RKO (cell line): ENCODE data around the gene SEC11A.
"Not testable (repeated sequence)": the region's sequence is repeated elsewhere in the genome, so short reads cannot be mapped to it uniquely, and the experiment has no call there.

ENCODE experiments used
- DNase-seq: peaks from one replicate; pipeline ENCODE4 v3.0.0-alpha.2; 2016; ENCODE audit warnings: low spot score

The SEC11A gene

DNA sequence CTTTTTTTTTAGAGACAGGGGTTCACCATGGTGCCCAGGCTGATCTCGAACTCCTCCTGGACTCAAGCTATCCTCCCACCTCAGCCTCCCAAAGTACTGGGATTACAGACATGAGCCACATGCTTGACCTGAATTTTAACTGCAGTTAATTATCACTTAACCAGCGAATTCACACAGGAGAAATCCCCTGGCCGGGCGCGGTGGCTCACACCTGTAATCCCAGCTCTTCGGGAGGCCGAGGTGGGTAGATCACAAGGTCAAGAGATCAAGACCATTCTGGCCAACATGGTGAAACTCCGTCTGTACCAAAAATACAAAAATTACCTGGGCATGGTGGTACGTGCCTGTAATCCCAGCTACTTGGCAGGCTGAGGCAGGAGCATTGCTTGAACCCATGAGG lies 74.1 kb downstream of the SEC11A start:
- DNase-seq = not testable (repeated sequence)

DNA sequence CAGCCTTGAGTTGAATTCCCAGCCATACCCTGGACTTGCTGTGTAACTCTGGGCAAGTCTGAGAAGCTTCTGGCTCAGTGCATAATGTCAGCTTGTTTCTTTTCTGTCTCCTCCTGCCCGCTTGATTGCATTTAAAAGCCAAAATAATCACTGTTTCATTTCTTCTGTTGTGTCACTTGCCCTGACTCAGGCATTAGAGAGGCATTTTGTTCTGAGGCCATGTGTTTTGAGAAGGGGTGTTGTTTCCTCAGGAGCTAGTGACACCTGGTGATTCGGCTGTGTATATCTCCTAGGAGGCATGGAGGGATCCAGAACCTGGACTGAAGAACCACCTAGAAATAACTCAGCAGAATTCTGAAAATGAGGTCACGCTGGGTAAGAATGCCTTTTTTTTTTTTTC lies 77.8 kb downstream of the SEC11A start:
- DNase-seq = peak; percentile 74

DNA sequence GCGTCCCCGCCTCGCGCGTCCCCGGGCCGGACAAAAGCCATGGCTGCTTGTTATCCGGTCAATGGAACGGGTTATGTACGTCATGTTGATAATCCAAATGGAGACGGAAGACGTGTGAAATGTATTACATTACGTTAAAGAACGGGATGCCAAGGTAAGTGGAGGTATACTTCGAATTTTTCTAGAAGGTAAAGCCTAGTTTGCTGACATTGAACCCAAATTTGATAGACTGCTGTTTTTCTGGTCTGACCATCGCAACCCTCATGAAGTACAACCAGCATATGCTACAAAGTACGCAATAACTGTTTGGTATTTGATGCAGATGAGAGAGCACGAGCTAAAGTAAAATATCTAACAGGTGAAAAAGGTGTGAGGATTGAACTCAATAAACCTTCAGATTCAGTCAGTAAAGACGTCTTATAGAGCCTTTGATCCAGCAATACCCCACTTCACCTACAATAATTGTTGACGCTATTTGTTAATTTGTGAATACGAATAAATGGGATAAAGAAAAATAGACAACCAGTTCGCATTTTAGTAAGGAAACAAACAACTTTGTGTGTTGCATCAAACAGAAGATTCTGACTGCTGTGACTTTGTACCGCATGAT lies 81.6 kb downstream of the SEC11A start:
- peak; percentile 36 for DNase-seq

DNA sequence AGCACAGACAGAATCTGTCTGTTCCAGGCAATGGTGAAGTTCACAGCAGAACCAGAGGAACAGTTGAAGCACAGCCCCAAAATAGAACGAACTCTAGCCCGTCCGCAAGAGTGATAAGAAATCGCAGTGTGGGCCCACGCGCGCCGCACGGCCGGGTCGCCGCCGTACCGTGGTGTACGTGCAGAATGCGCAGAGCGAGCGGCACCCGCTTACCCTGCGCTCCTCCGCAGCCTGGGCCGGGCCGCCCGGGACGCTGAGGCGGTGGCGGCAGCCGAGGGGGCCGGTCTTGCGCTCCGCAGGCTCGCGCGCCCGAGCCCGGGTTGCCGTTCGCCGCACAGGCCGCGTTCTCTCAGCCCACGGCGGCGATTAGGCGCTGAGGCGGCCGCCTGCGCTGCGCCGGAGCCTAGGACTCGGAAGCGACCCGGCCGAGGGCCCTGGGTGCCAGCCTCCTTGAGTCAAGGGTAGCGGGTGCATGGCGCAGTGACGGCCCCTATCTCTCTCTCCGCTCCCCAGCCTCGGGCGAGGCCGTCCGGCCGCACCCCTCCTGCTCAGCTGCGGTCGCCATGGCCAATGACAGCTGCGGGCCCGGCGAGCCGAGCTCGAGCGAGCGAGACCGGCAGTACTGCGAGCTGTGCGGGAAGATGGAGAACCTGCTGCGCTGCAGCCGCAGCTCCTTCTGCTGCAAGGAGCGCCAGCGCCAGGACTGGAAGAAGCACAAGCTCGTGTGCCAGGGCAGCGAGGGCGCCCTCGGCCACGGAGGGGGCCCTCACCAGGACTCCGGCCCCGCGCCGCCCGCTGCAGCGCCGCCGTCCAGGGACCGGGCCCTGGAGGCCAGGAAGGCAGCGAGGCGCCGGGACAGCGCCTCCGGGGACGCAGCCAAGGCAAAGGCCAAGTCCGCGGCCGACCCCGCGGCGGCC lies 82.4 kb downstream of the SEC11A start:
- DNase-seq = peak; percentile 64

DNA sequence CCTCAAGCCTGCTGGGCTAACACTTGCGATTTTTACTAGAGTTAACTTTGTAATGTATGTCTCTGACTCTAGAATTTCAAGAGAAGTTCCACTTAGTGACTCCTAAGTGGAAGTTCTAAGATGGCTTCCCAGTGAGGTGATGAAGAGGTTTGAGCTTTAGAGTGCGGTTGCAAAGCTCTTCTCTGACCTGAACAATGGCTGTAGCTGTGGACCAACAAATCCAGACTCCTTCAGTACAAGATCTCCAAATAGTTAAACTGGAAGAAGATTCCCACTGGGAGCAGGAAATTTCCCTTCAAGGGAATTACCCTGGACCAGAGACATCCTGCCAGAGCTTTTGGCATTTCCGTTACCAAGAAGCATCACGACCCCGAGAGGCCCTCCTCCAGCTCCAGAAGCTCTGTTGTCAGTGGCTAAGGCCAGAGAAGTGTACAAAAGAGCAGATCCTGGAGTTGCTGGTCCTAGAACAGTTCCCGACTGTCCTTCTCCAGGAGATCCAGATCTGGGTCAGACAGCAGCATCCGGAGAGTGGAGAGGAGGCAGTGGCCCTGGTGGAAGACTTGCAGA lies 84.2 kb downstream of the SEC11A start:
- DNase-seq = peak; percentile 65

DNA sequence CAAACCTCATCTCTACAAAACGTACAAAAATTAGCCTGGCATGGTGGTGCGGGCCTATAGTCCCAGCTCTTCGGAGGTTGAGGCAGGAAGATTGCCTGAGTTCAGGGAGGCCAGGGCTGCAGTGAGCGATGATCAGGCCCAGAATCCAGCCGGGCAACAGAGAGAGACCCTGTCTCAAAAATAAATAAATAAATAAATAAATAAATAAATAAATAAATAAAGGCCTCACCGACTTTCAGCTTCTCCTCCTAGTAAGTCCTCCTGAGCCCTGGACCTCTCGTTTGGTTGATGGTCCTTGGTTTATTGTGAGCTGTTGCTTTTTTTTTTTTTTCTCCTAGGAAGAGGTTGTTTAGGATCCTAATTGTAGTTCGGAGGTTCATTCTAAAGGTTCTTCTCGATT lies 86.9 kb downstream of the SEC11A start:
- no peak for DNase-seq

DNA sequence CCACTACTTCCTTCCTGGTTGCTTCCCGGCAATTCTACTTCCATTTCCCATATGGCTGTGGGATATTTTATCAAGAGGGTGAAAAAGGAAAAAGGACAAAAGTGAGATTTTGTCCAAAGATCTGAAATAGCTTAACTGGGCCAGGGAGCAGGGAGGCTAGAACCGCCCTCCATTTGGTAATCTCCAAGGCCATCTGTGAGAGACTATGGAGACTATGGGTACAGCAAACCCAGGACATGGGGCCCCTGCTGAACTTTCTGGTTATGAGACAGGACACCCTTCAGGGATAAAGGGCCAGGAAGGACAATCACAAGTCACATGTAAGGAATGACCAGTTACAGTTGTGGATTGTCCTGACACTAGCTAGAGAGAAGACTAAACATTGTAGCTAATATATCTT lies 90.8 kb downstream of the SEC11A start:
- no peak for DNase-seq

DNA sequence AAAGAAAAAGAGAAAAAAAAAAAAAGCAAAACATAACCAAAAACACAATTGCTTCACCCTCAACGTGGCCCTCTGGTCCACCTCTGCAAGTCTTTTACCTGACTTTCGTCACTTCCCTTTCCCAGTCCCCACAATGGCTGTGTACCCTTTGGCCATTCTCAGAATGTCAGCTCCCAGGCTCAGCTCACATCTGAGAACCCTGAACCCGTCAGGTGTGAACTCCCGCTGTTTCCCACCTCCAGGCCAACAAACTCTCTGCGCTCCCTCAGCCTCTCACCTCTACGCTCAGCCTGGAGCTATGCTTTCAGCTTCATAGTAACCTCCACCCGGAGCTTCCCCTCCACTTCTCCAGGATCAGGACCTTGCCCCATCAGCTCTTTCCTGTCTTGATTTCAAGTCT lies 91.6 kb downstream of the SEC11A start:
- DNase-seq = no peak

DNA sequence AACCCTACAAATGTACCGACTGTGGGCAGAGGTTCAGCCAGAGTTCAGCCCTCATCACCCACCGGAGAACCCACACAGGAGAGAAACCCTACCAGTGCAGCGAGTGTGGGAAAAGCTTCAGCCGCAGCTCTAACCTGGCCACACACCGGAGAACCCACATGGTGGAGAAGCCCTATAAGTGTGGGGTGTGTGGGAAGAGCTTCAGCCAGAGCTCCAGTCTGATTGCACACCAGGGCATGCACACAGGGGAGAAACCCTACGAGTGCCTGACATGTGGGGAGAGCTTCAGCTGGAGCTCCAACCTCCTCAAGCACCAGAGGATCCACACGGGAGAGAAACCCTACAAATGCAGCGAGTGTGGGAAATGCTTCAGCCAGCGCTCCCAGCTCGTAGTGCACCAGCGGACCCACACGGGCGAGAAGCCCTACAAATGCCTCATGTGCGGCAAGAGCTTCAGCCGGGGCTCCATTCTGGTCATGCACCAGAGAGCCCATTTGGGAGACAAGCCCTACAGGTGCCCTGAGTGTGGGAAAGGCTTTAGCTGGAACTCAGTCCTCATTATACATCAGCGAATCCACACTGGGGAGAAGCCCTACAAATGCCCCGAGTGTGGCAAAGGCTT lies 94.5 kb downstream of the SEC11A start:
- DNase-seq = no peak

DNA sequence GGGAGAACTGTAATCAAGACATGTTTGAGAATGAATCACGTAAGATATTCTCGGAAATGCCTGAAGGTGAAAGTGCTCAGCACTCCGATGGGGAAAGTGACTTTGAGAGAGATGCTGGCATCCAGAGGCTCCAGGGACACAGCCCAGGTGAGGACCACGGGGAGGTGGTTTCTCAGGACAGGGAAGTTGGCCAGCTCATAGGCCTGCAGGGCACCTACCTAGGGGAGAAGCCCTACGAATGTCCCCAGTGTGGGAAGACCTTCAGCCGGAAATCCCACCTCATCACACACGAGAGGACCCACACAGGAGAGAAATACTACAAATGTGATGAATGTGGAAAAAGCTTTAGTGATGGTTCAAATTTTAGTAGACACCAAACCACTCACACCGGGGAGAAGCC lies 95.3 kb downstream of the SEC11A start:
- DNase-seq = no peak
